WTC11 (cell line): Measurements from ENCODE around the gene LVRN.
"Not testable (repeated sequence)": the region's sequence is repeated elsewhere in the genome, so short reads cannot be mapped to it uniquely, and the experiment has no call there.

ENCODE experiments used
- CTCF ChIP-seq: fragments of 200-600 bp; IDR thresholded peaks from 2 replicates; pipeline ENCODE4 v1.8.0; 2022; ENCODE audit warnings: antibody characterized with exemption
- ETV6 ChIP-seq: sonication (generic); formaldehyde crosslinking; IDR thresholded peaks from 2 replicates; pipeline ENCODE4 v1.8.1; 2022; ENCODE audit warnings: mild to moderate bottlenecking, missing genetic modification reagents
- NR2C2 ChIP-seq: sonication (generic); formaldehyde crosslinking; IDR thresholded peaks from 2 replicates; pipeline ENCODE4 v1.8.0; 2022; ENCODE audit warnings: mild to moderate bottlenecking, missing genetic modification reagents
- TF ChIP-seq, protein P1 (sequence below): sonication (generic); formaldehyde crosslinking; IDR thresholded peaks from 2 replicates; pipeline ENCODE4 v1.8.1; 2023; ENCODE audit warnings: mild to moderate bottlenecking, missing genetic modification reagents, moderate library complexity

- TF ChIP-seq CTCF, ETV6, NR2C2: not testable (repeated sequence)
- TF ChIP-seq, protein P1, sequence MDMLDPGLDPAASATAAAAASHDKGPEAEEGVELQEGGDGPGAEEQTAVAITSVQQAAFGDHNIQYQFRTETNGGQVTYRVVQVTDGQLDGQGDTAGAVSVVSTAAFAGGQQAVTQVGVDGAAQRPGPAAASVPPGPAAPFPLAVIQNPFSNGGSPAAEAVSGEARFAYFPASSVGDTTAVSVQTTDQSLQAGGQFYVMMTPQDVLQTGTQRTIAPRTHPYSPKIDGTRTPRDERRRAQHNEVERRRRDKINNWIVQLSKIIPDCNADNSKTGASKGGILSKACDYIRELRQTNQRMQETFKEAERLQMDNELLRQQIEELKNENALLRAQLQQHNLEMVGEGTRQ (CRISPR knock-in tag) = not testable (repeated sequence)
These were observed 32.1 kb upstream of the LVRN start for GRCh38 chr5:115930171-115930570.
